ENCODE measurements around the gene NUTF2.

The NUTF2 gene

GRCh38 chr16:67879936-67880335, 33.2 kb downstream of the NUTF2 start:
- Histone ChIP-seq H3K9me3 (ENCODE audit: control insufficient read depth, insufficient read depth, low read length) (no peaks in the 10 kb centered on the region), H3K36me3 (ENCODE audit: insufficient read depth, low read length) (peaks cover 19% of the 10 kb centered on the region), H3K4me1 (ENCODE audit: insufficient read depth, low read length) (peaks cover 4% of the 10 kb centered on the region; the same call in 1 of the 2 replicates), H3K9ac (ENCODE audit: low read depth, low read length) (no peak overlapping the region)

GRCh38 chr16:67880584-67880983, 33.9 kb downstream of the NUTF2 start:
- H3K9ac ChIP-seq (ENCODE audit: low read depth, low read length) = no peak overlapping the region
- H3K9me3 ChIP-seq (ENCODE audit: control insufficient read depth, insufficient read depth, low read length) = no peaks in the 10 kb centered on the region
- H3K4me1 ChIP-seq (ENCODE audit: insufficient read depth, low read length) = peaks cover 10% of the 10 kb centered on the region; the same call in 1 of the 2 replicates
- H3K36me3 ChIP-seq (ENCODE audit: insufficient read depth, low read length) = peaks cover 19% of the 10 kb centered on the region

- peaks cover 10% of the 10 kb centered on the region for H3K36me3 ChIP-seq (ENCODE audit: insufficient read depth, low read length)
- H3K9ac ChIP-seq (ENCODE audit: low read depth, low read length) = no peak overlapping the region
- H3K4me1 ChIP-seq (ENCODE audit: insufficient read depth, low read length) = peaks cover 19% of the 10 kb centered on the region; the same call in 1 of the 2 replicates
- no peaks in the 10 kb centered on the region for H3K9me3 ChIP-seq (ENCODE audit: control insufficient read depth, insufficient read depth, low read length)
Measured at GRCh38 chr16:67881621-67882161, 35.0 kb downstream of the NUTF2 start.

GRCh38 chr16:67882374-67883145, 35.8 kb downstream of the NUTF2 start:
- no peaks in the 10 kb centered on the region for H3K9me3 ChIP-seq (ENCODE audit: control insufficient read depth, insufficient read depth, low read length)
- peaks cover 6% of the 10 kb centered on the region for H3K36me3 ChIP-seq (ENCODE audit: insufficient read depth, low read length)
- H3K4me1 ChIP-seq (ENCODE audit: insufficient read depth, low read length) = peaks cover 19% of the 10 kb centered on the region; the same call in 1 of the 2 replicates
- no peak overlapping the region for H3K9ac ChIP-seq (ENCODE audit: low read depth, low read length)

GRCh38 chr16:67883146-67883871, 36.6 kb downstream of the NUTF2 start:
- Histone ChIP-seq H3K4me1 (ENCODE audit: insufficient read depth, low read length) (peaks cover 19% of the 10 kb centered on the region; the same call in 1 of the 2 replicates), H3K36me3 (ENCODE audit: insufficient read depth, low read length) (no peaks in the 10 kb centered on the region; the same call in none of the 2 replicates), H3K9me3 (ENCODE audit: control insufficient read depth, insufficient read depth, low read length) (no peaks in the 10 kb centered on the region), H3K9ac (ENCODE audit: low read depth, low read length) (no peak overlapping the region)

GRCh38 chr16:67883872-67884261, 37.1 kb downstream of the NUTF2 start:
- no peaks in the 10 kb centered on the region for H3K9me3 ChIP-seq (ENCODE audit: control insufficient read depth, insufficient read depth, low read length)
- peaks cover 19% of the 10 kb centered on the region; the same call in 1 of the 2 replicates for H3K4me1 ChIP-seq (ENCODE audit: insufficient read depth, low read length)
- no peak overlapping the region for H3K9ac ChIP-seq (ENCODE audit: low read depth, low read length)
- H3K36me3 ChIP-seq (ENCODE audit: insufficient read depth, low read length) = no peaks in the 10 kb centered on the region; the same call in none of the 2 replicates

- Histone ChIP-seq H3K9me3 (ENCODE audit: control insufficient read depth, insufficient read depth, low read length) (no peaks in the 10 kb centered on the region), H3K4me1 (ENCODE audit: insufficient read depth, low read length) (peaks cover 19% of the 10 kb centered on the region; the same call in 1 of the 2 replicates), H3K9ac (ENCODE audit: low read depth, low read length) (no peak within 1 kb of the TSS; the same call in none of the 2 replicates), H3K36me3 (ENCODE audit: insufficient read depth, low read length) (no peaks in the 10 kb centered on the region; the same call in 1 of the 2 replicates)
Measured at GRCh38 chr16:67884684-67885083, 38.0 kb downstream of the NUTF2 start, which contains the start of gene NRN1L. NRN1L (plus strand) TSS chr16:67884885; CDS start chr16:67884904, 19 bp downstream.

GRCh38 chr16:67885545-67885944, 38.8 kb downstream of the NUTF2 start:
- H3K9ac ChIP-seq (ENCODE audit: low read depth, low read length) = no peak overlapping the region; the same call in 1 of the 2 replicates
- H3K36me3 ChIP-seq (ENCODE audit: insufficient read depth, low read length) = no peaks in the 10 kb centered on the region
- no peaks in the 10 kb centered on the region for H3K9me3 ChIP-seq (ENCODE audit: control insufficient read depth, insufficient read depth, low read length)
- H3K4me1 ChIP-seq (ENCODE audit: insufficient read depth, low read length) = peaks cover 19% of the 10 kb centered on the region; the same call in 1 of the 2 replicates

- Histone ChIP-seq H3K9ac (ENCODE audit: low read depth, low read length) (no peak overlapping the region), H3K9me3 (ENCODE audit: control insufficient read depth, insufficient read depth, low read length) (no peaks in the 10 kb centered on the region), H3K4me1 (ENCODE audit: insufficient read depth, low read length) (peaks cover 19% of the 10 kb centered on the region; the same call in 1 of the 2 replicates), H3K36me3 (ENCODE audit: insufficient read depth, low read length) (no peaks in the 10 kb centered on the region)
Measured at GRCh38 chr16:67885976-67886375, 39.2 kb downstream of the NUTF2 start.

GRCh38 chr16:67886387-67886786, 39.7 kb downstream of the NUTF2 start:
- no peaks in the 10 kb centered on the region for H3K36me3 ChIP-seq (ENCODE audit: insufficient read depth, low read length)
- no peak overlapping the region for H3K9ac ChIP-seq (ENCODE audit: low read depth, low read length)
- peaks cover 19% of the 10 kb centered on the region; the same call in 1 of the 2 replicates for H3K4me1 ChIP-seq (ENCODE audit: insufficient read depth, low read length)
- H3K9me3 ChIP-seq (ENCODE audit: control insufficient read depth, insufficient read depth, low read length) = no peaks in the 10 kb centered on the region

- Histone ChIP-seq H3K4me1 (ENCODE audit: insufficient read depth, low read length) (peaks cover 19% of the 10 kb centered on the region; the same call in 1 of the 2 replicates), H3K9me3 (ENCODE audit: control insufficient read depth, insufficient read depth, low read length) (no peaks in the 10 kb centered on the region), H3K9ac (ENCODE audit: low read depth, low read length) (no peak overlapping the region), H3K36me3 (ENCODE audit: insufficient read depth, low read length) (no peaks in the 10 kb centered on the region)
Measured at GRCh38 chr16:67888331-67888730, 41.6 kb downstream of the NUTF2 start.

GRCh38 chr16:67892375-67892774, 45.6 kb downstream of the NUTF2 start:
- Histone ChIP-seq H3K9ac (ENCODE audit: low read depth, low read length) (peak overlapping the region; percentile 58; the same call in 1 of the 2 replicates), H3K36me3 (ENCODE audit: insufficient read depth, low read length) (no peaks in the 10 kb centered on the region), H3K4me1 (ENCODE audit: insufficient read depth, low read length) (no peaks in the 10 kb centered on the region; the same call in 1 of the 2 replicates), H3K9me3 (ENCODE audit: control insufficient read depth, insufficient read depth, low read length) (no peaks in the 10 kb centered on the region)

- Histone ChIP-seq H3K9ac (ENCODE audit: low read depth, low read length) (peak within 1 kb of the TSS; percentile 97), H3K9me3 (ENCODE audit: control insufficient read depth, insufficient read depth, low read length) (no peaks in the 10 kb centered on the region), H3K4me1 (ENCODE audit: insufficient read depth, low read length) (no peaks in the 10 kb centered on the region; the same call in 1 of the 2 replicates), H3K36me3 (ENCODE audit: insufficient read depth, low read length) (no peaks in the 10 kb centered on the region)
Measured at GRCh38 chr16:67892899-67893742, 46.4 kb downstream of the NUTF2 start, which contains the start of gene PSKH1. PSKH1 (plus strand) TSS chr16:67893254; CDS start chr16:67908750, 15,496 bp downstream.
